B cell (primary cell): ENCODE data around the gene ZNF677. TPM values are rescaled to one million over a fixed set of nuclear protein-coding genes. Genes with fewer than 3 reads are reported as not detected.
A peak's percentile ranks its signal among the peaks of the same experiment; 100 is the strongest.

Experiments
- ATAC-seq: fragments of 200-7000 bp; cut with Tn5 transposase; one replicate; pipeline ENCODE4 v1.10.0; 2021; ENCODE audit warnings: low read depth, mild to moderate bottlenecking, moderate number of reproducible peaks, moderate library complexity
- CTCF ChIA-PET: fragments of 350-600 bp; sonication (Branson Sonifier 250); formaldehyde crosslinking; loops from one replicate; lab custom pipeline; 2021; ENCODE audit warnings: antibody characterized with exemption, inconsistent platforms; lab: Charles Lee
- POLR2A ChIA-PET: fragments of 350-600 bp; sonication (Branson Sonifier 250); formaldehyde crosslinking; loops from one replicate; lab custom pipeline; 2021; ENCODE audit warnings: antibody characterized with exemption; lab: Charles Lee
- DNase-seq: peaks from one replicate; pipeline ENCODE4 v3.0.0; 2013
- H2AFZ ChIP-seq: 2 replicates; pipeline ENCODE4 v1.6.1; 2012; ENCODE audit warnings: mild to moderate bottlenecking, low read depth, low read length; ENCODE audit not compliant: insufficient read depth, poor library complexity, severe bottlenecking
- H3K27ac ChIP-seq, 2 donors: 1 replicate in 1 of 2; 2 replicates in 1 of 2; pipeline ENCODE4 v1.5.1; 2012 to 2013; ENCODE audit warnings: low read length in 2 of 2, mild to moderate bottlenecking in 2 of 2, moderate library complexity in 1 of 2
- H3K27me3 ChIP-seq, 4 experiments: fragments of 200-600 bp in 1 of 4; sonication (generic) in 1 of 4; replicated peaks in 1 of 4; 1 replicate in 2 of 4; 2 replicates in 2 of 4; pipeline versions ENCODE4 v1.6.1 to v1.7.0; 2013 to 2016; ENCODE audit warnings: low read length in 3 of 4, mild to moderate bottlenecking in 2 of 4, mixed read lengths in 1 of 4, moderate library complexity in 1 of 4; ENCODE audit not compliant: insufficient read depth in 4 of 4, control insufficient read depth in 3 of 4; ENCODE audit errors: control extremely low read depth in 1 of 4
- H3K36me3 ChIP-seq, 2 experiments: replicated peaks in 1 of 2; 1 replicate in 1 of 2; 2 replicates in 1 of 2; pipeline versions ENCODE4 v1.6.1 to v1.7.1; 2013; ENCODE audit warnings: low read length in 1 of 2; ENCODE audit not compliant: insufficient read depth in 2 of 2, control insufficient read depth in 1 of 2; ENCODE audit errors: control extremely low read depth in 1 of 2, extremely low read depth in 1 of 2
- H3K4me1 ChIP-seq, 2 donors: fragments of 200-600 bp in 1 of 2; sonication (generic) in 1 of 2; 1 replicate in 1 of 2; 2 replicates in 1 of 2; pipeline versions ENCODE4 v1.5.1 to v1.6.1; 2013 to 2017; ENCODE audit warnings: low read length in 2 of 2; ENCODE audit not compliant: control insufficient read depth in 2 of 2, insufficient read depth in 2 of 2
- H3K4me2 ChIP-seq: replicated peaks from 2 replicates; pipeline ENCODE3; 2012; ENCODE audit warnings: mild to moderate bottlenecking, low read depth, low read length; ENCODE audit not compliant: poor library complexity, severe bottlenecking
- H3K4me3 ChIP-seq, 5 experiments: fragments of 200-600 bp in 1 of 5; sonication (generic) in 1 of 5; 1 replicate in 3 of 5; 2 replicates in 2 of 5; pipeline versions ENCODE4 v1.5.1 to v1.7.0; 2011 to 2016; ENCODE audit warnings: low read length in 4 of 5, mild to moderate bottlenecking in 4 of 5, low read depth in 2 of 5, control low read depth in 1 of 5, moderate library complexity in 1 of 5; ENCODE audit not compliant: insufficient read depth in 1 of 5; ENCODE audit errors: control extremely low read depth in 1 of 5, extremely low read depth in 1 of 5
- H3K79me2 ChIP-seq: fragments of 200-600 bp; sonication (generic); one replicate; pipeline ENCODE4 v1.6.0; 2016; ENCODE audit warnings: low read length; ENCODE audit not compliant: control insufficient read depth, insufficient read depth
- H3K9ac ChIP-seq: fragments of 200-600 bp; sonication (generic); 2 replicates; pipeline ENCODE4 v1.6.1; 2017; ENCODE audit warnings: mild to moderate bottlenecking, low read length, moderate library complexity
- H3K9me3 ChIP-seq, 3 donors: one replicate each; pipeline versions ENCODE4 v1.6.1 to v1.7.1; 2013; ENCODE audit warnings: low read length in 2 of 3; ENCODE audit not compliant: control insufficient read depth in 2 of 3, insufficient read depth in 1 of 3; ENCODE audit errors: control extremely low read depth in 1 of 3
- H4K20me1 ChIP-seq: 2 replicates; pipeline ENCODE4 v1.6.0; 2012; ENCODE audit warnings: mild to moderate bottlenecking, low read length; ENCODE audit not compliant: insufficient read depth, control insufficient read depth, poor library complexity, severe bottlenecking
- H3K27ac Mint-ChIP-seq: one replicate; pipeline ENCODE4 v1.8.0; 2021; ENCODE audit warnings: mixed read lengths
- H3K27me3 Mint-ChIP-seq: one replicate; pipeline ENCODE4 v1.8.0; 2021; ENCODE audit warnings: mixed read lengths
- H3K4me1 Mint-ChIP-seq: one replicate; pipeline ENCODE4 v1.8.0; 2021; ENCODE audit warnings: mixed read lengths
- H3K4me3 Mint-ChIP-seq: one replicate; pipeline ENCODE4 v1.8.0; 2021; ENCODE audit warnings: mixed read lengths
- H3K9me3 Mint-ChIP-seq: one replicate; pipeline ENCODE4 v1.8.0; 2022; ENCODE audit warnings: mixed read lengths; ENCODE audit not compliant: insufficient read depth
- CTCF ChIP-seq: fragments of 200-600 bp; IDR thresholded peaks from one replicate; pipeline ENCODE4 v1.8.0; 2022; ENCODE audit warnings: antibody characterized with exemption, mild to moderate bottlenecking
- EZH2 ChIP-seq: IDR thresholded peaks from 2 replicates; pipeline ENCODE4 v1.6.1; 2012; ENCODE audit warnings: borderline replicate concordance, low read depth, mild to moderate bottlenecking, moderate library complexity, low read length; ENCODE audit not compliant: insufficient read depth, poor library complexity, severe bottlenecking
- WGBS: methylation state at CpG from one replicate; pipeline ENCODE4 v1.1.5; 2013; ENCODE audit warnings: missing lambda C conversion rate; ENCODE audit not compliant: insufficient coverage; 5-methylcytosine and 5-hydroxymethylcytosine counted together
- intact Hi-C: fragments of 100-400 bp; cut with micrococcal nuclease; formaldehyde crosslinking; loops from one replicate; pipeline ENCODE4 v1.10.0; 2022
- polyA plus RNA-seq: library from polyadenylated mRNA; depleted of rRNA; stranded (reverse); fragments of >200 nt; gene quantifications from 2 replicates; pipeline ENCODE4 v1.2.3, GENCODE V29; 2012
- total RNA-seq, 2 donors: library from RNA; stranded (reverse); fragments of 120-200 nt in 1 of 2; gene quantifications; 1 replicate in 1 of 2; 2 replicates in 1 of 2; pipeline versions ENCODE4 v1.2.3 to v1.2.4, GENCODE V29; 2013 to 2022

Gene ZNF677
- total and polyA plus RNA-seq, 2 donors (not counting 1 experiment from before 2014, with no cell fraction given): 11.1 to 19.4 TPM

- ChIA-PET CTCF (no interaction called here), POLR2A (no interaction called here)
- DNase-seq (peak; percentile 28), ATAC-seq (peak; percentile 56)
- no peak overlapping the region for H2AFZ ChIP-seq
- Mint-ChIP-seq H3K27ac (no peak overlapping the region), H3K4me3 (no peak overlapping the region), H3K4me1 (peaks cover 2% of the 10 kb centered on the region), H3K9me3 (peaks cover 38% of the 10 kb centered on the region), H3K27me3 (no peaks in the 10 kb centered on the region)
- no peak overlapping the region for H3K9ac ChIP-seq
- H4K20me1 ChIP-seq: no peaks in the 10 kb centered on the region
- peaks cover 21 to 64% (median 30%) of the 10 kb centered on the region in 3 donors for H3K9me3 ChIP-seq
- intact Hi-C loops: no loop called here
- H3K4me2 ChIP-seq: no peak overlapping the region
- H3K27me3 ChIP-seq: no peaks in the 10 kb centered on the region
- no peak for TF ChIP-seq CTCF
- TF ChIP-seq EZH2: no peak
- no peaks in the 10 kb centered on the region for H3K79me2 ChIP-seq
- H3K27ac ChIP-seq: no peak overlapping the region
- H3K4me3 ChIP-seq: no peak overlapping the region
- no peaks in the 10 kb centered on the region for H3K4me1 ChIP-seq
- H3K36me3 ChIP-seq: peaks cover 14 to 31% of the 10 kb centered on the region in 2 experiments
- no CpG with 5 or more reads among the region's 1 CpG for WGBS
Observed at GRCh38 chr19:53246498-53246897, 8.2 kb downstream of the ZNF677 start.

GRCh38 chr19:53237114-53237777 lies 17.4 kb downstream of the ZNF677 start:
- no peak overlapping the region for H3K27ac Mint-ChIP-seq
- peaks cover 36% of the 10 kb centered on the region for H3K9me3 Mint-ChIP-seq
- Histone ChIP-seq H3K27me3 (no peaks in the 10 kb centered on the region), H3K4me2 (no peak overlapping the region), H3K27ac (no peak overlapping the region), H3K4me1 (no peaks in the 10 kb centered on the region), H2AFZ (no peak overlapping the region), H3K36me3 (peaks cover 3 to 23% of the 10 kb centered on the region in 2 experiments), H3K9ac (no peak overlapping the region), H3K4me3 (no peak overlapping the region), H3K9me3 (peaks cover 17 to 83% (median 49%) of the 10 kb centered on the region in 3 donors), H4K20me1 (no peaks in the 10 kb centered on the region), H3K79me2 (no peaks in the 10 kb centered on the region)
- no peak overlapping the region for H3K4me3 Mint-ChIP-seq
- no peak for TF ChIP-seq CTCF
- no peak for TF ChIP-seq EZH2
- intact Hi-C loops: no loop called here
- ChIA-PET CTCF (no interaction called here), POLR2A (no interaction called here)
- WGBS: 80% methylated on average over 1 of the region's 4 CpGs
- no peaks in the 10 kb centered on the region for H3K27me3 Mint-ChIP-seq
- no peaks in the 10 kb centered on the region for H3K4me1 Mint-ChIP-seq
- ATAC-seq (no peak), DNase-seq (no peak)
